Activated naive CD8-positive, alpha-beta T cell treated with anti-CD3 and anti-CD28 coated beads for 36 hours (primary cell): ENCODE data around the gene PRXL2A. TPM values are rescaled to one million over a fixed set of nuclear protein-coding genes. Genes with fewer than 3 reads are reported as not detected.

Source experiments
- DNase-seq: peaks from one replicate; pipeline ENCODE4 v3.0.0; 2021
- H3K27ac Mint-ChIP-seq: one replicate; pipeline ENCODE4 v1.8.0; 2022; ENCODE audit warnings: mild to moderate bottlenecking, moderate library complexity, mixed read lengths
- H3K27me3 Mint-ChIP-seq: one replicate; pipeline ENCODE4 v1.8.0; 2022; ENCODE audit warnings: mild to moderate bottlenecking, mixed read lengths
- H3K36me3 Mint-ChIP-seq: one replicate; pipeline ENCODE4 v1.8.0; 2021; ENCODE audit warnings: mild to moderate bottlenecking, mixed read lengths
- H3K4me1 Mint-ChIP-seq: one replicate; pipeline ENCODE4 v1.8.0; 2021; ENCODE audit warnings: mixed read lengths
- H3K4me3 Mint-ChIP-seq: one replicate; pipeline ENCODE4 v1.8.0; 2022; ENCODE audit warnings: mild to moderate bottlenecking, moderate library complexity, mixed read lengths
- H3K9me3 Mint-ChIP-seq: one replicate; pipeline ENCODE4 v1.8.0; 2022; ENCODE audit warnings: mixed read lengths
- total RNA-seq, 2 experiments: library from RNA; stranded (reverse); gene quantifications; one replicate each; pipeline ENCODE4 v1.2.3, GENCODE V29; 2021

Gene PRXL2A
- total RNA-seq, 2 experiments from 2014 or later: 23.3 to 24.5 TPM

GRCh38 chr10:80447436-80448190 lies 39.3 kb downstream of the PRXL2A start:
- peaks cover 44% of the 10 kb centered on the region for H3K4me1 Mint-ChIP-seq
- H3K27ac Mint-ChIP-seq: no peak overlapping the region

GRCh38 chr10:80448209-80448942 lies 40.0 kb downstream of the PRXL2A start:
- no peak for DNase-seq
- Mint-ChIP-seq H3K4me3 (no peak overlapping the region), H3K4me1 (peaks cover 46% of the 10 kb centered on the region), H3K36me3 (no peaks in the 10 kb centered on the region), H3K27me3 (no peaks in the 10 kb centered on the region), H3K9me3 (no peaks in the 10 kb centered on the region), H3K27ac (no peak overlapping the region)

More at GRCh38 chr10:80447436-80448190, 39.3 kb downstream of the PRXL2A start:
- H3K27me3 Mint-ChIP-seq: no peaks in the 10 kb centered on the region
- no peak overlapping the region for H3K4me3 Mint-ChIP-seq
- DNase-seq: no peak
- H3K36me3 Mint-ChIP-seq: no peaks in the 10 kb centered on the region
- H3K9me3 Mint-ChIP-seq: no peaks in the 10 kb centered on the region

- no peak overlapping the region for H3K4me3 Mint-ChIP-seq
- H3K27me3 Mint-ChIP-seq: no peaks in the 10 kb centered on the region
- peaks cover 38% of the 10 kb centered on the region for H3K4me1 Mint-ChIP-seq
- H3K9me3 Mint-ChIP-seq: no peaks in the 10 kb centered on the region
- DNase-seq: no peak
- no peaks in the 10 kb centered on the region for H3K36me3 Mint-ChIP-seq
- H3K27ac Mint-ChIP-seq: no peak overlapping the region
Observed at GRCh38 chr10:80449520-80449919, 41.2 kb downstream of the PRXL2A start.

- no peaks in the 10 kb centered on the region for H3K27me3 Mint-ChIP-seq
- H3K4me3 Mint-ChIP-seq: no peak overlapping the region
- no peaks in the 10 kb centered on the region for H3K9me3 Mint-ChIP-seq
- H3K27ac Mint-ChIP-seq: no peak overlapping the region
- peaks cover 6% of the 10 kb centered on the region for H3K36me3 Mint-ChIP-seq
- H3K4me1 Mint-ChIP-seq: peaks cover 29% of the 10 kb centered on the region
- DNase-seq: no peak
Observed at GRCh38 chr10:80451132-80451531, 42.8 kb downstream of the PRXL2A start.

GRCh38 chr10:80452069-80452468 lies 43.7 kb downstream of the PRXL2A start:
- Mint-ChIP-seq H3K4me1 (peaks cover 30% of the 10 kb centered on the region), H3K27me3 (no peaks in the 10 kb centered on the region), H3K27ac (no peak overlapping the region), H3K9me3 (no peaks in the 10 kb centered on the region), H3K36me3 (peaks cover 14% of the 10 kb centered on the region), H3K4me3 (no peak overlapping the region)
- DNase-seq: no peak

GRCh38 chr10:80452640-80453039 lies 44.3 kb downstream of the PRXL2A start:
- DNase-seq: no peak
- no peaks in the 10 kb centered on the region for H3K9me3 Mint-ChIP-seq
- no peak overlapping the region for H3K4me3 Mint-ChIP-seq
- H3K4me1 Mint-ChIP-seq: peaks cover 29% of the 10 kb centered on the region
- H3K36me3 Mint-ChIP-seq: peaks cover 19% of the 10 kb centered on the region
- no peak overlapping the region for H3K27ac Mint-ChIP-seq
- H3K27me3 Mint-ChIP-seq: no peaks in the 10 kb centered on the region

- peaks cover 32% of the 10 kb centered on the region for H3K4me1 Mint-ChIP-seq
- DNase-seq: no peak
- peak overlapping the region; percentile 68 for H3K4me3 Mint-ChIP-seq
- no peaks in the 10 kb centered on the region for H3K9me3 Mint-ChIP-seq
- H3K27ac Mint-ChIP-seq: peak overlapping the region; percentile 38
- H3K36me3 Mint-ChIP-seq: peaks cover 19% of the 10 kb centered on the region
- no peaks in the 10 kb centered on the region for H3K27me3 Mint-ChIP-seq
Observed at GRCh38 chr10:80453056-80453841, 44.9 kb downstream of the PRXL2A start.

- H3K4me3 Mint-ChIP-seq: peak within 1 kb of the TSS; percentile 93
- H3K4me1 Mint-ChIP-seq: peaks cover 39% of the 10 kb centered on the region
- H3K27me3 Mint-ChIP-seq: no peaks in the 10 kb centered on the region
- H3K27ac Mint-ChIP-seq: peak within 1 kb of the TSS; percentile 92
- DNase-seq: peak; percentile 80
- H3K36me3 Mint-ChIP-seq: peaks cover 22% of the 10 kb centered on the region
- no peaks in the 10 kb centered on the region for H3K9me3 Mint-ChIP-seq
Observed at GRCh38 chr10:80453842-80454512, 45.6 kb downstream of the PRXL2A start, which contains the start of gene TSPAN14. TSPAN14 (plus strand) TSS chr10:80454310; CDS start chr10:80489234, 34,924 bp downstream.

- H3K36me3 Mint-ChIP-seq: peaks cover 22% of the 10 kb centered on the region
- peak overlapping the region; percentile 93 for H3K4me3 Mint-ChIP-seq
- H3K9me3 Mint-ChIP-seq: no peaks in the 10 kb centered on the region
- peaks cover 41% of the 10 kb centered on the region for H3K4me1 Mint-ChIP-seq
- no peaks in the 10 kb centered on the region for H3K27me3 Mint-ChIP-seq
- DNase-seq: no peak
- H3K27ac Mint-ChIP-seq: peak overlapping the region; percentile 92
Observed at GRCh38 chr10:80454513-80455460, 46.4 kb downstream of the PRXL2A start.

- no peaks in the 10 kb centered on the region for H3K9me3 Mint-ChIP-seq
- DNase-seq: no peak
Observed at GRCh38 chr10:80455461-80456349, 47.4 kb downstream of the PRXL2A start.

GRCh38 chr10:80457554-80458262 lies 49.4 kb downstream of the PRXL2A start:
- Mint-ChIP-seq H3K27ac (peak overlapping the region; percentile 92), H3K9me3 (no peaks in the 10 kb centered on the region), H3K4me3 (peak overlapping the region; percentile 93), H3K4me1 (peaks cover 69% of the 10 kb centered on the region), H3K27me3 (no peaks in the 10 kb centered on the region), H3K36me3 (peaks cover 22% of the 10 kb centered on the region)
- DNase-seq: no peak

More at GRCh38 chr10:80455461-80456349, 47.4 kb downstream of the PRXL2A start:
- H3K36me3 Mint-ChIP-seq: peaks cover 22% of the 10 kb centered on the region
- peak overlapping the region; percentile 92 for H3K27ac Mint-ChIP-seq
- H3K27me3 Mint-ChIP-seq: no peaks in the 10 kb centered on the region
- peak overlapping the region; percentile 93 for H3K4me3 Mint-ChIP-seq
- H3K4me1 Mint-ChIP-seq: peaks cover 50% of the 10 kb centered on the region

GRCh38 chr10:80458263-80458625 lies 49.9 kb downstream of the PRXL2A start:
- no peak for DNase-seq
- Mint-ChIP-seq H3K27me3 (no peaks in the 10 kb centered on the region), H3K4me3 (peak overlapping the region; percentile 93), H3K27ac (peak overlapping the region; percentile 92), H3K4me1 (peaks cover 72% of the 10 kb centered on the region), H3K36me3 (peaks cover 23% of the 10 kb centered on the region), H3K9me3 (no peaks in the 10 kb centered on the region)
